ENCODE results near the gene ZNF793. TPM values are rescaled to one million over a fixed set of nuclear protein-coding genes. Genes with fewer than 3 reads are reported as not detected.

Gene ZNF793
- total RNA-seq: 0.58 and 1.1 TPM in 2 replicates

DNA sequence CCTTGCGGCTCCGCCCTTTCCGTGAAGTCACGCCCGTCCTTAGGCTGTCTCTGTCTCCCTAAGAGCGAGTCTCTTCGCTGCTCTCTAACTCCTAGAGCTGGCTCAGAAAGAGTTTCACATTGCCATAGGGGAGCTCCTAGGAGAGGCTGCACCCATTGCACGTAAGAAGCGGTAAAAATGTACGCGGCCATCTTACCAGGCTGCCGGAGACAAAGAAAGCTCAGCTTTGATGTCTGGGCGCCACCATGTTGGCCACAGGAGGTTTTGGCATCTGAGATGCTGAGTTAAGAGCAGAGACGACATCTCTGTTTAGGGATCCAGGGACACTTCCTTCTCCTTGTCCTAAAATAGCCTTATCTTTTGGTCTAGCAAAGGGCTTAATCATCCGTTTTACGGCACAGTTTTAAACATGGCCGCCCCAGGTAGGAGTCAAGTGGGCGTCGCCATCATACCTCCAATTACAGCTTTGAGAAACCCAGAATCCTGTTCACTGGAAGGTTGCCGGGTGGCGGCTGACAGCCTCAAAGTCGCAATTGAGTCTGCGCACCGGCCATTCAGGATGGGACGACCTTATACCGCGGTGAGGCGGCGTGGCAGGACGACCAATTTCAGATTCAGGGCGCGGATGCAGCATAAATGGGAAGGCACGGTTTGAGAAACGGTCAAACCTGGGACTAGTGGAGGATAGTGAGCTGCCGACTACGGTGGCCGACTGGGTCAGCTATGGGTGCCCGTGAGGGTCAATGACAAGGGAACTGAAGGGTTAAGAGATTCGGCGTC is at the start of gene ZNF793:
ZNF793 (plus strand) TSS at position 553 of the 780 bp plus-strand sequence. CDS start 16,501 bp downstream, outside the sequence.

DNA sequence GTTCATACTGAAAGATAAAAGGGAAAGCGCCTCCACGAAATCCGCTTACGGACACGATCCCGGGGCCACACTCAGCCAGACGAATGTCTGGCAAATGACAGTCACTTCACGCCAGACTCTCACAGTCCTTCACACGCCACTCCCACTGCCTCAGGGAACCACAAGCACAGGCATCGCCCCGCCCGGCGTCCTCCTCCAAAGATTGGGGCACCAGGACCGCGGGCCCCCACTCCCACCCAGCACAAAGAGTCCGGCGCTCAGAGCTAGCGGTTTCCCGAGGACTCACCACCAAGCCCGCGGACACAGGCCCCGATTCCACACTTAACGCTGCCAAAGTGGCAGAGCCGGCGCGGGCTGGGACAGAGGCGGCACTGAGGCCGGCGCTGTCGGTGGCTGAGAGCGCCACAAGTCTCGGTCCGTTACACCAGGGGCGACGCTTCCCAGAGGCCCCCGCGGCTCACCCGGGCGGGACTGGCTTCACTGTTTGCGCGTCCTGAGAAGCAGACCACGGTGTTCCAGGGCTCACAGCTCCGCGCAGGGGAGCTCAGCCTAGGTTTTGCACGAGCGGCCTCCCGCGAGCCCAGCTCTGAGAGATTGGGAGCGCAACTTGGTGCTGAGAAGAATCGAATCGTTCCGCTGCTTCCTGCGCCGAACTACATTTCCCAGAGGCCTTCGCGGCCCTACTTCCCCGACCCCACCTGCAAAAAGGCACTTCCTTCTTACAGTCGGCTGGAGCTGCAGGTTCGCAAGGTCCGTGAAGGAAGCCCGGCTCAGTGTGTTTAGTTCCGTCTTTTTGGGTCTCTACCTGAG is 39.7 kb upstream of the ZNF793 start, which contains the start of gene ZNF569:
ZNF569 (minus strand) TSS at position 647 of the 810 bp plus-strand sequence. CDS start 22,523 bp downstream, outside the sequence.

DNA sequence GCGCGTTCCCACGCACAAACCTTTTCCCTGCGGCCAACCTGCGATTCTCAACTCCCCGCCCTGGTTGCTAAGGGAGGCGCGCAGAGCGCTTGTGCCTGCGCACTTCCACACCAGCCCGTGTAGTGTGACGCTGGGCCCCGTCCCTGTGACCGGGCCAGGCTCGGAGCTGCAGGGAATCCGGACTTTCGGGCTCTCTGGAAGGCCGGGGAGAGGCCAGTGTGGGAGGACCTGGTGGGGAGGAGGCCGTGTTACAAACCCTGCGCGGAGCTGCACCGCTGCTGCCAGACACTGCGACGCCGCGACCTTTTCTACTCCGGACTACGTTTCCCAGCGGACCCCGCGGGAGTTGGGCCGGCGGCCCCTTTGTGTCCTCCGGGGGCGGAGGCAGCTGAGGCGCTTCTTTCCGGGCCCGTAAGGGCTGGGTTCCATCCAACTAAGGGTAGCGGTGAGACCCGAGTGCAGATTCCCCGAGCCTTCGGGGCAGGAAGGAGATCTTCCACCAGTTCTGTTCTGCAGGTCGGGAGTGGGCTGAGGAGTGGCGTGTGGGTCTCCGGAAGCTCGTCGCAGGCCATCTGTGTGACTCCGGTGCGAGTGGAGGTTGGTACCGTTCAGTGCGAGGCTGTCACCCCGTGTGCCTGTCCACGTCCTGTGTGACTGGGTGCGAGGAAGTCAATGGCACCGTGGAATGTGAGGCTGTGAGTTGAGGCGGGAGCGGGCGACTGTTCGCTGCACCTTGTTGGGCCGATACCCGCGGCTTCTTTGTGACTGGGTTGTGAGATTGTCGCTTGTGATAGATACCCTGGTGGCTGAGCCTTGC is 37.6 kb upstream of the ZNF793 start, which contains the start of gene ZNF570:
ZNF570 (plus strand) TSS at position 396 of the 817 bp plus-strand sequence. CDS start 999 bp downstream, outside the sequence.

Other genes starting within 250 kb of the ZNF793 start
- gene ZNF527, start 135.8 kb upstream of the ZNF793 start, total RNA-seq: 0.86 and 6.0 TPM in 2 replicates
- 3.9 and 4.0 TPM in 2 replicates for gene ZNF569, start 39.5 kb upstream of the ZNF793 start, total RNA-seq
- gene ZNF570, start 37.6 kb upstream of the ZNF793 start, total RNA-seq: 1.4 and 9.6 TPM in 2 replicates
- gene ZNF571, start 87.9 kb downstream of the ZNF793 start, total RNA-seq: 0.86 and 0.89 TPM in 2 replicates
- gene ZNF540, start 87.9 kb downstream of the ZNF793 start, total RNA-seq: 0.29 TPM in 1 of 2 replicates, not detected in the other
- gene ZFP30, start 148.5 kb downstream of the ZNF793 start, total RNA-seq: 4.8 and 5.2 TPM in 2 replicates
- 1.7 and 3.4 TPM in 2 replicates for gene ZNF607, start 212.8 kb downstream of the ZNF793 start, total RNA-seq

Measured in myometrial cell (primary cell).